Measurements from ENCODE around the gene ACAD11. TPM values are rescaled to one million over a fixed set of nuclear protein-coding genes. Genes with fewer than 3 reads are reported as not detected.
A peak's percentile ranks its signal among the peaks of the same experiment; 100 is the strongest.

ACAD11 gene
- total RNA-seq, 2 donors from 2014 or later: 28.8 to 52.1 TPM

- Histone ChIP-seq H3K9me3 (no peaks in the 10 kb centered on the region), H3K4me3 (no peak overlapping the region), H3K27ac (peak overlapping the region in 3 of 4 donors; percentile 58 to 74 (median 74)), H3K4me1 (peaks cover 83% of the 10 kb centered on the region), H3K27me3 (no peaks in the 10 kb centered on the region), H3K36me3 (replicated peaks in 1 of 2; ENCODE audit: insufficient read depth in 1 of 2, low read depth in 2 of 2) (no peaks in the 10 kb centered on the region)
- intact Hi-C loops (cut with DNase I): no loop called here
- peak; percentile 33 for ATAC-seq
- DNase-seq: peak; percentile 43 to 61 (median 51)
- TF ChIP-seq CTCF (IDR thresholded peaks at IDR 0.05): no peak
- no peak for TF ChIP-seq POLR2A (IDR thresholded peaks at IDR 0.05)
- 12 to 27% methylated on average over 8 of the region's 8 CpGs for WGBS, 2 donors
These were observed 105.2 kb downstream of the ACAD11 start for GRCh38 chr3:132554437-132554836.

GRCh38 chr3:132553826-132554225 is 105.8 kb downstream of the ACAD11 start:
- WGBS, 2 donors: 42 to 52% methylated on average over 6 of the region's 6 CpGs
- peaks cover 89% of the 10 kb centered on the region for H3K4me1 ChIP-seq
- H3K9me3 ChIP-seq: no peaks in the 10 kb centered on the region
- intact Hi-C loops (cut with DNase I): no loop called here
- ATAC-seq (no peak), DNase-seq (peak in 1 of 4 donors; percentile 15)
- peak overlapping the region in 3 of 4 donors; percentile 58 to 74 (median 74) for H3K27ac ChIP-seq
- no peak for TF ChIP-seq POLR2A (IDR thresholded peaks at IDR 0.05)
- no peak for TF ChIP-seq CTCF (IDR thresholded peaks at IDR 0.05)
- H3K4me3 ChIP-seq: no peak overlapping the region
- no peaks in the 10 kb centered on the region for H3K36me3 ChIP-seq (replicated peaks in 1 of 2; ENCODE audit: insufficient read depth in 1 of 2, low read depth in 2 of 2)
- no peaks in the 10 kb centered on the region for H3K27me3 ChIP-seq

DNA sequence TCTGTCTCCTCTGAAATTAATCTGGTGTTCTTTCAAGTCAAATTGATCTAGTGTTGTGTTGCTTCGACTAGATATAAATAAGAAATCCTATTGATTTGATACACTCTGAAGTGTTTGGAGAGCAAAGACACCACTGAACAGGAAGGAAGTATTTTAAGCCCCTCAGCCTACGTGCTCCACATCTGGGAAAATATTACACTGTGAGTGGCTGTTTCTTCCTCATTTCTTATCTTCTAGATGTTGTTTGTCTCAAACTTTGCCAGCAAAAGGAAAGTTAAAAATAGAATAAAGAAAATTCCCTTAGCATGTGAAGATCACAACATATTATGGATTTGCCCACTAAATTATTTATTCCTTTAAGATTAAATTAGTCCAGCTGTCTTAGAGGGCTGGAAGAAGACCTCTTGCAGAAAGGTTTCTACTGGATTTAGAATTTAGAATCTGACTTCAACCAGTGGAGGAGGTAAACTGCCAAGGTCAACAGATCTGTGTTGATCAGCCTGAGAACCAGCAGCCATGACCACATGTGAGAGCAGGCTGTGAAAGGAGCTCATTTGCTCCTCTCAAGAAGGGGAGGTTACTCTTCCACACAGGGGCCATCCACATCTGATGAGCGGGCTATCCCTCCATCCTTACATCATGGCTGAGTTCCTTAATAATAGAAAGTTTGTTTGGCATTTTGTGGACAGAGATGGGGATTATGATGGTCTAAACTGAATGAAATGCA is 108.9 kb downstream of the ACAD11 start:
- no peaks in the 10 kb centered on the region for H3K27me3 ChIP-seq
- H3K4me1 ChIP-seq: peaks cover 80% of the 10 kb centered on the region
- peak in 3 of 4 donors; percentile 38 to 66 (median 53) for DNase-seq
- no peaks in the 10 kb centered on the region for H3K9me3 ChIP-seq
- peak; percentile 31 for ATAC-seq
- TF ChIP-seq POLR2A (IDR thresholded peaks at IDR 0.05): no peak
- TF ChIP-seq CTCF (IDR thresholded peaks at IDR 0.05): no peak
- no peaks in the 10 kb centered on the region for H3K36me3 ChIP-seq (replicated peaks in 1 of 2; ENCODE audit: insufficient read depth in 1 of 2, low read depth in 2 of 2)
- WGBS, 2 donors: 26 to 36% methylated on average over 3 of the region's 3 CpGs
- peak overlapping the region; percentile 18 to 68 (median 58) for H3K27ac ChIP-seq
- intact Hi-C loops (cut with DNase I): no loop called here
- H3K4me3 ChIP-seq: no peak overlapping the region

- Histone ChIP-seq H3K27ac (peak overlapping the region; percentile 31 to 68 (median 58)), H3K4me3 (no peak overlapping the region), H3K9me3 (no peaks in the 10 kb centered on the region), H3K4me1 (peaks cover 73% of the 10 kb centered on the region), H3K27me3 (no peaks in the 10 kb centered on the region), H3K36me3 (replicated peaks in 1 of 2; ENCODE audit: insufficient read depth in 1 of 2, low read depth in 2 of 2) (no peaks in the 10 kb centered on the region)
- DNase-seq (no peak), ATAC-seq (no peak)
- intact Hi-C loops (cut with DNase I): no loop called here
- no peak for TF ChIP-seq POLR2A (IDR thresholded peaks at IDR 0.05)
- no peak for TF ChIP-seq CTCF (IDR thresholded peaks at IDR 0.05)
These were observed 109.6 kb downstream of the ACAD11 start for GRCh38 chr3:132549890-132550578.

Measured in body of pancreas (tissue), 4 donors.